HG02973 (cell line): ENCODE results near the gene LRRC49.
"Not testable (repeated sequence)": the region's sequence is repeated elsewhere in the genome, so short reads cannot be mapped to it uniquely, and the experiment has no call there.

Experiments
- ATAC-seq: cut with Tn5 transposase; IDR thresholded peaks from one replicate; pipeline ENCODE4 v1.9.1; 2021; ENCODE audit warnings: moderate library complexity; ENCODE audit not compliant: unreplicated experiment

Gene LRRC49

DNA sequence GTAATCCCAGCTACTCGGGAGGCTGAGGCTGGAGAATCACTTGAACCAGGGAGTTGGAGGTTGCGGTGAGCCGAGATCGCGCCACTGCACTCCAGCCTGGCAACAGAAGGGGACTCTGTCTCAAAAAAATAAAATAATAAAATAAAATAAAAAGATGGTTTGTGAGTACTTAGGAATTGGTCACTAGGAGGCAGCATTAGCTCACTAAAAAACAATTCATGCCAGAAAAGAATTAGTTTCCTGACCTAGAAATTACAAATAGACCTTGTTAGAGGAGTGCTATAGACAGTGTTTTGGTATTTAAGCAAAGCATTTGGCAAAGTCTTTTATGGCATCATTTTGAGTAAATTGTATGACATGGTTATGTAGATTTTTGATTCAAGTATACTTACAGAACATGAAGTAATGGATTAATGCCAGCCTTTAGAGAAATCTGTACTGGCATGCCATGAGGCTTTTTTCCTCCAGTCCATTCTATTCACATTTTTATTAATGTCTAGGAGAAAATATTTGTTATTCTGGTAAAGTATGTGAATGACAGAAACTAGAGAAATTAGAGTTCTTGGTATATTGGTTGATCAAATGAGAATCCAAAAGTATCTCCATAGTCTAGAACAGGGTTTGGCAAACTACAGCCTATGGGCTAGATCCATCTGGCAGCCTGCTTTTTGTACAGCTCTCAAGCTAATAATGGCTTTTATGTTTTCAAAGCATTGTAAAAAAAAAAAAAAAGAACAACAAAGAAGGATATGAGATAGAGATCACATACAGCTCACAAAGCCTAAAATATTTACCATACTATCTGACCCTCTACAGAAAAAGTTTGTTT is 81.6 kb downstream of the LRRC49 start:
- ATAC-seq = no peak

DNA sequence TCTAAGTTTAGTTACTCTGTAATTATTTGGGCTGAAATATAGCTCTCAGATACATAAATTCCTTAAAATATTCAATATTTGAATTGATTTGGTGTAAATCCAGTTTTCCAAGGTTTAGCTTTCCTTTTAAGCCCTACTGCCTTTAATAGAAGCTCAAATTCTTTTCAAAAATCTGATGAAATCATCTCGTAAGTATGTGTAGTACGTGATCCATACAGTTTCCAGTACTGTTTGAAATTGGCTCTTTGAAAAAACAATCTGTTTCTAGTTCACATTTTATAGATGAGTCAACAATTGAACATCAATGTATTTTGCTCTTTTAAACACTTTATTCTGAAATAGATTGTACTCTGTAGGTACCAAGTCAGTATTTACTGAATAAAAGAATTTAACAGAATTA is 84.2 kb downstream of the LRRC49 start:
- no peak for ATAC-seq

DNA sequence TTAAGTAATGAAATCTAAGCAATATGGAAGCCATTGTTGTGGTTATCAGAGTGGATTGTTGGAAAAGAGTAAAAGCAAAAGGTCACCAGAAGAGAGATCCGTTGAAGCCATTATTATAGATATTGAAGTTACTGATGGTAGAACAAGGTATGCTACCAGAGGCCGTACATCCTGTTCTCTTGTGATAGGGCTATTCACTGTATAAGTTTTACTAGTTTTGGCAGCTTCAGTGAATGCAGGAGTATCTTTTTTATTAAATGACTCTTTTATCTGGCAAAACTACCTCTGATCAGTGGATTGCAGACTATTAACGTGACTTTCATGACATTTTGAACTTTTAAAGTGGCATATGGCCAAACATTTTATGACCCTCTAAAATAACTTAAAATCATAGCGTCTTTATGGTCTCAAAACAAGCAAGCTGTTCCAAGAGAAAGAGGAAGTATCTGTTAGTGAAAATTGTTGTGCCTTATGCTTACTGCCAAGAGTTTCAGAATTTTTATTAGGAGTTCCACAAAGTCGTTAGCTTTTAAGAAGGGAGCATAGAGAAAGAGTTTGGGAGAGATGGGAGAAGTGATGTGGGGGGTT is 102.9 kb downstream of the LRRC49 start:
- no peak for ATAC-seq

DNA sequence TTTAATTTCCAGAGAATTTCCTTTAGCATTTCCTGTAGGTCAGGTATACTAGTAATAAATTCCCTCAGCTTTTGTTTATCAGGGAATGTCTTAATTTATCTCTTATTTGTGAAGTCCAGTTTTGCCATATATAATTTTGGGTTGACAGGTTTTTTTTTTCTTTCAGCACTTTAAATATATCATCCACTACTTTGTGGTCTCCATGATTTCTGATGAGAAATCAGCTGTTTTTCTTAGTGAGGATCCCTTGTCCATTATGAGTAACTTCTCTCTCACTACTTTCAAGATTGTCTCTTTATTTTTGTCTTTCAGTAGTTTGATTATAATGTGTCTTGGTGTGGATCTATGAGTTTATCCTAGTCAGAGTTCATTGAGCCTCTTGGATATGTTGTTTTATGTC is 105.7 kb downstream of the LRRC49 start:
- ATAC-seq = no peak

DNA sequence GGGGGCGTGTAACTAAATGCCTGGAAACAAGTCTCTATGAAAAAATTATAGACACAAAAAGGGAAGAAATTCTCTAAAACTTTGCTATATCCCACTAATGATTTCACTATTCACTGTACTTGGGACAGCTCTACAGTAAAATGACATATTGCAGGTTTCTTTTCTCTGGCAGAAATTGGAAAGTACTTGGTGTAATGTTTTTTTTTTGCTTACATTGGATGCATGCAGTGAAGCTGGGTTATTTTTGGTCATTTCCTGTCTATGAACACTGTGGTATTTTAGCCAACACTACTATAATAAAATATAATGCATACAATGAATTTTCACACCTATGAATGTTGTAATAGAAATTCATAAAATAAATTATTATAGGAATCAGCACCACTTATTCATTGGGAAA is 109.7 kb downstream of the LRRC49 start:
- ATAC-seq = no peak

DNA sequence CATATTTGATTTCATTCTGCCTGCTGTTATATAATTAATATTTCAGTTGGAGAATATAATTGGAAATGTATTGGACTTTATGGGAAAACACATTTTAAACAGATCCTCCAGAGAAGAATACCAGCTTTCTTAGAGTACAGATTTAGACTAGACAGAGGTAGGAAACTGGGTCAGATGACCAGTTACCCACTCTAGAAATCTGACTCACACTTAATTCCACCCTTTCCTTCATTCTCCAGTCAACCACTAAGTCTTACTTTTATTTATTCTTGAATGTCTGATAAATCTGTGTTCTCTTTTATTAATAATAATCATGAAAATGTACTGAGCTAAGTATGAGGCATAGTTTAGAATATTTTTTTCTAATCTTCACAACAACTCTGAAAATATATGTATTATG is 110.7 kb downstream of the LRRC49 start:
- ATAC-seq = no peak

DNA sequence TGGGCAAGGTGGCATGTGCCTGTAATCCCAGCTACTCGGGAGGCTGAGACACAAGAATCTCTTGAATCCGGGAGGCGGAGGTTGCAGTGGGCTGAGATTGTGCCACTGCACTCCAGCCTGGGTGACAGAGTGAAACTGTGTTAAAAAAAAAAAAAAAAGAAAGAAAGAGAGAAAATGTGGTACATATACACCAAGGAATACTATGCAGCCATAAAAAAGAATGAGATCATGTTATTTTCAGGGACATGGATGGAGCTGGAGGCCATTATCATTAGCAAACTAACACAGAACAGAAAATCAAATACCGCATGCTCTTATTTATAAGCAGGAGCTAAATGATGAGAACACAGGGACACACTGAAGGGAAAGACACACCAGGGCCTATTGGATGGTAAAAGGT is 111.9 kb downstream of the LRRC49 start:
- ATAC-seq = not testable (repeated sequence)

DNA sequence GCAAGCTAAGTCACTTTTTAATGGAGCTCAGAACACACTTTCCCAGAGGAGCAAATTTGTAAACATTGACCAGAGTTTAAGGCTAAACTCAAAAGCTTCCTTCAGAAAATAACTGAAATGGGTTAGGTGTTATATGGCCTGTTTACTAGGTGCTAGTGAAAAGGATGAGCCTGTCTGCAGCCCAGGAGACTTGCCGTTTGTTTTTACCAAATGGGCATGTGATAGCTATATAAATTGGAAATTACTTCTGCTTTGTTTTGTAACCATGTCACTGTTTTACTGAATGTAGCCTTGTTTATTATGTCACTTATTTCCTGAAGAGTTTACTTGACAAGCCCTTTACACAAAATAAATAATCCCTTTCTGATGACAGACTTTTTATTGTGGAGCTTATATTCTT is 113.3 kb downstream of the LRRC49 start:
- no peak for ATAC-seq

DNA sequence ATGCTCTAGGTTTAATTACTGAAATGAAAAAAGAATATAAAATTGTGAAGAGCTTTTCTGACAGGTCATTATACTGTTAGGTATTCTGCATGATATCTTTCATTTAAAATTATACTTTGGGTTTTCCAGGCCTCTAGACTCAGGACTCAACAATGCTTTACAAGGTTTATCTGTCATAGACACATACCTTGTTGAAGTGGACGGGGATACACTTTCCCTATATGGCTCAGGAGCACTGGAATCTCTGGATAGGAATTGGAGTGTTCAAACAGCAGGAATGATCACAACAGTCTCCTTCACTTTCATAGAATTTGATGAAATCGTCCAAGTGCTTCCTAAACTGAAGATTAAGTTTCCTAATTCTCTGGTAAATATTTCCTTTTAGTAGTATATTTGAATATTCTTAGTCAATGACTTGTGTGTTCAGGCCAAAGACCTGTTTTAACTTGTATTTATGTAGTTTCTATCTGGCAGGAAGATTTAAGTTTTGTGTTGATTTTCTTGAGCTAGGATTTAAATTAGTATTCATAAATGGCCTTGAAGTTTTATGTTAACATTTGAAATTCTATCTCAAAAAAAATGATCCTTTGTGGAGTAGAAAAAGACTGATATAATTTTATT is 115.7 kb downstream of the LRRC49 start:
- ATAC-seq = no peak

DNA sequence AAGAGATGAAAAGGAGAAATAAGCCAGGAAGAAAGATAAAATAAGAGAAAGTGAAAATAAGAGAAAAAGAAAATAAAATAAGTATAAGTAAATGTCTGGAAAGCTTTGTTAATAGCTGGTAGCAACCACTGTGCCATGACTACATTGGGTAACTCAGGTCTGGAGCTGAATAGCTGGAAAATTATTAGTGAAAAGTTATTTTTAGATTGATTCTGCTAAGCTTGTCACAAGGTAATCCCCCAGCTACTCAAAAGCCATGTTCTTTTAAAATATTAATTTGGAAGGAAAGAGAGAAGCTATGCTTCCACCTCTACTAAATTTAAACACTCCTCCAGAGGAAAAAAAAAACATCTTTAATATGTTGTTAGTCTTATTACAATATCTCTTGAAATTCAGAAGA is 117.8 kb downstream of the LRRC49 start:
- ATAC-seq = no peak

DNA sequence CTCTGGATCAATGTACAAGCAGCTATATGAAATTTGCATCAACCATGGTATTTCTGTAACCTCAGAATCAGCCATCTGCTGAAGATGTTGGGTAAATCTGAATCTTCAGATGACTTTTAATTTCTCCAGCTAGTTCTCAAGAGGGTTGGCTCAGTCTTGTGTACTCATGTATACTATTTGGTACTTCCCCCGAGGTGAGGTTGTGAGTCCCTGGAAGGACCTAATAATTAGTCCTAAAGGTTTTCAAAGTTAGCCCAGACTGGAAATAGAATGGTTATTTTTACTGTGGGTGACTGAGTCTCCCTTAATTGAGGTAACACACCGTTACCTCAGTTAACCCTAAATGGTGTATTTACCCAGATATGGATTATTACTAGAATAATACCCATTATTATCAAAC is 118.4 kb downstream of the LRRC49 start:
- no peak for ATAC-seq

DNA sequence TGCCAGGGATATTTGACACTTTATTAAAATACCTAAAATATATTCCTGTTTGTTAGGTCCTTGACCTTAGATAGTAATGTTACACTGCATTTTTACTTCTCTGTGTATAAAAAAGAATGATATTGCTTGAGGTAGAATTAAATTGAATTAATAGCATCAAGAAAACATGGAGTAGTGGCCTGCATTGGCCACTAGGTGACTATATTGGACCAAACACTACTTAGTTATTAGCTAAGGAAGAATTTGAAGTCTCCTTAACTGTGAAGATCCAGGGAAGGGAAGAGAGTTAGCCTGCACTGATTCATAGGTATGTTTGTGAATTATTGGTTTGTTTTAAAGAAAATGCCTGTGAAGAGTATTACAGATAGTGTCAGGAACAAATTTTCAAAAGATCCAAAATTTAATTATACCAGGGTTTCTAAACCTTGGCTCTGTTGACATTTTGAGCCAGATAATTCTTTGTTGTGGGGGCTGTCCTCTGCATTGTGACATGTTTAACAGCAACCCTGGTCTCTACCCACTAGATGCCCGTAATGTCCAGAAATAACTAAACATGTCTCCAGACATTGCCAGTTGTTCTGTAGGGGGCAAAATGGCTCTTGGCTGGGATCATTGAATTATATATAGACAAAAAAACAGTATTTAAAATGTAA is 119.0 kb downstream of the LRRC49 start:
- ATAC-seq = no peak

DNA sequence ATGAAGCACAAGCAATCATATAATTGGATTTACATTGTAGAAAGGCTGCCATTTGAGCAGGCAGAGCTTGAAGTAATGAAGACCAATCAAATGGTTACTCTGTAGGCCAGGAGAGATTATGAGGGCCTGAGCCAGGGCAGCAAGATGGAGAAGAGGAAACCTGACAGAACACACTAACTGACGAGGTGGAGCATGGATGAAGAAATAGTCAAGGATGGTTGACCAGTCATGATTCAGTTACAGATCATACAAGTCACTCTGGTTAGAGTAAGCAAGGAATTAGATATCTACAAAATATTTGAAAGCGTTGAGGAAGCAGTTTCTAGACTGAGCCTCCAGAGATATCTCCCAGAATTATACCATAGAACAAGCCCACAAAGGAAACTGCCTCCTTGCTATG is 120.8 kb downstream of the LRRC49 start:
- ATAC-seq = no peak

DNA sequence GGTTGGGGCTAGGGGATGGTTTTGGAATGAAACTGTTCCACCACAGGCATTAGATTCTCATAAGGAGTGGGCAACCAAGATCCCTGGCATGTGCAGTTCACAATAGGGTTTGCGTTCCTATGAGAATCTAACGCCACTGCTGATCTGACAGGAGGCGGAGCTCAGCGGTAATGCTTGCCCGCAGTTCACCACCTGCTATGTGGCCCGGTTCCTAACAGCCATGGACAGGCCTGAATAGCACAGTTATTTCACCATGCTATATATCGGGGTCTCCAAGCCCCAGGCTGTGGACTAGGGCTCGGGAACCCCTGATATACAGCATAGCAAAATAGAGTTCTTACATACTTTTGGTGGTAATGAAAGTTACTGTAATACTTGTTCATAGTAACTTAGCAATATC is 122.7 kb downstream of the LRRC49 start:
- no peak for ATAC-seq

DNA sequence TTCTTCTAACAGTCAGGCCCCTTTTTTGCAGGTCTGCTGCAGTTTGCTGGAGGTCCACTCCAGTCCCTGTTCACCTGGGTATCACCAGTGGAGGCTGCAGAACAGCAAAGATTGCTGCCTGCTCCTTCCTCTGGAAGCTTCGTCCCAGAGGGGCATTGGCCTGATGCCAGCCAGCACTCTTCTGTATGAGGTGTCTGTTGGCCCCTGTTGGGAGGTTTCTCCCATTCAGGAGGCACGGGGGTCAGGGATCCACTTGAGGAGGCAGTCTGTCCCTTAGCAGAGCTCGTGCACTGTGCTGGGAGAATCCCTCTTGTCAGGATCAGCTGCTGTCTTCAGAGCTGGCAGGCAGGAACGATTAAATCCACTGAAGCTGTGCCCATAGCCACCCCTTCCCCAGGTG is 138.6 kb downstream of the LRRC49 start:
- ATAC-seq = not testable (repeated sequence)

DNA sequence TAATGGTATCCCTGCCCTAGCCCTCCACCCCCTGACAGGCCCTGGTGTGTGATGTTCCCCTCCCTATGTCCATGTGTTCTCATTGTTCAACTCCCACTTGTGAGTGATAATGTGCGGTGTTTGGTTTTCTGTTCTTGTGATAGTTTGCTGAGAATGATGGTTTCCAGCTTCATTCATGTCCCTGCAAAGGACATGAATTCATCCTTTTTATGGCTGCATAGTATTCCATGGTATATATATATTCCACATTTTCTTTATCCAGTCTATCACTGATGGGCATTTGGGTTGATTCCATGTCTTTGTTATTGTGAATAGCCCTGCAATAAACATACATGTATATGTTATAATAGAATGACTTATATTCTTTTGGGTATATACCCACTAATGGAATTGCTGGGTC is 142.9 kb downstream of the LRRC49 start:
- ATAC-seq = not testable (repeated sequence)

DNA sequence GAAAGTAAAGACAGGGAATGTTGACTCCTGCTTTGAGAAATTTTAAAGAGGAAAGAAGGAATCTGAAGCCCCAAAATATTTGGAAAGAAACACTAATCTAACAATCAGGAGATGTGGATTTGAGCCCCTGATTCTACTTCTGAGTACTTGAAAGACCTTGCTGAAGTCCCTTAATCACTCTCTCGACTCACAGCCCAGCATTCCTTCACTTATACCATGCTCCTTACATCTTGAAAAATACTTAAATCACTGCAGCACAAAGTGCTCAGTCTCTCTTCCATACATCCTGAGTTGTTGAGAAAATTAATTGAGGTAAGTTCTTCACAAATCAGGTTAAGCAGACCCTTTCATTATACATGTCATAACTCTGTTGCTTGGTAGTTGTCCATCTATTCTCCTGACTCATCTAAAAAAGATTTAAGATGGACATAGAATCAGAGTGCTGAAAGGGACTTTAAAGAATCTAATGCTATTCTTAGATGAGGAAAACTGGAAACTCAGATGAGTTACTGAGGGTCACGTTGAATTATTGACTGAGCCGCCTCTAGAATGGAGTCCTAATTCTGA is 149.8 kb downstream of the LRRC49 start:
- no peak for ATAC-seq

DNA sequence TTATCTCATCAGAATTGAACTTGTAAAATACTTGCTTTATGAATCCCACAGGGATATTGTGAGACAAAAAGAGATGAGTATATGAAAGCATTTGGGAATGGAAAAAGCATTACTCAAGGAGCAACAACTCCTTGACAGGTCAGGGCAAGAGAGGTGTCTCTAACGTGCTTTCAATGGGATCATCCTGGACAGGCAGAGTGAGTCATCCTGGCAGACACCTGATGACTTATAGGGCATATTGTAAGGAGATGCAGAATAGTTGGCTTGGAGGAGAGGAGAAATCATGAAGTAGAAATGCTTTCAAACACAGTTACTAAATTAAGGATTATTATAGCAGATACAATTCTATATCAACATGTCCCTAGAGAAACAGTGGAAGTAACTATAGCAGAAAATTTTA is 150.7 kb downstream of the LRRC49 start:
- ATAC-seq = no peak

DNA sequence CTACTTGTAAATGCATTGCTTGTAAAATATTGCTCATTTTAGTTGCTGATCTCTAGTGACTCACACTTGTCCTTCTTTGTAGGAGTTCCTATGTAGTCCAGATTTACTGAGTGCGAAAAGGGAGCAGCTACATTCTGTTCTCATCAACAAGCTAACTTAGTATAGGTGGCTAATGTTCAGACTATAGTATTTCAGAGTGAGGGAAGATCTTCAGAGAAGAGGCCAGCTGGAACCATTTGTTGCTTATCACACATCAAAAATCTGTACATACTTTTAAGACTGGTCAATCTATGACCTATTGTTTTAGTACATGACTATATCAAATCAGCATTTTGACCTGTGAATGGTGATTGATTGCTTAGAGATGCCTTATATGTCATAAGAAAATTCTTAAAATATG is 151.4 kb downstream of the LRRC49 start:
- no peak for ATAC-seq

DNA sequence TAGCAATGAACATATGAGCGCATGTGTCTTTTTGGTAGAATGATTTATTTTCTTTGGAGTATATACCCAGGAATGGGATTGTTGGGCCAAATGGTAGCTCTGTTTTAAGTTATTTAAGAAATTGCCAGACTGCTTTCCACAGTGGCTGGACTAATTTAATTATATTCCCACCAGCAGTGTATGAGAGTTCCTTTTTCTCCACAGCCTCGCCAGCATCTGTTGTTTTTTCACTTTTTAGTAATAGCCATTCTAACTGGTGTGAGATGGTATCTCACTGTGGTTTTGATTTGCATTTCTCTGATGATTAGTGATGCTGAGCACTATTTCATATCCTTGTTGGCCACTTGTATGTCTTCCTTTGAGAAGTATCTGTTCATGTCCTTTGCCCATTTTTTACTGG is 153.5 kb downstream of the LRRC49 start:
- not testable (repeated sequence) for ATAC-seq

DNA sequence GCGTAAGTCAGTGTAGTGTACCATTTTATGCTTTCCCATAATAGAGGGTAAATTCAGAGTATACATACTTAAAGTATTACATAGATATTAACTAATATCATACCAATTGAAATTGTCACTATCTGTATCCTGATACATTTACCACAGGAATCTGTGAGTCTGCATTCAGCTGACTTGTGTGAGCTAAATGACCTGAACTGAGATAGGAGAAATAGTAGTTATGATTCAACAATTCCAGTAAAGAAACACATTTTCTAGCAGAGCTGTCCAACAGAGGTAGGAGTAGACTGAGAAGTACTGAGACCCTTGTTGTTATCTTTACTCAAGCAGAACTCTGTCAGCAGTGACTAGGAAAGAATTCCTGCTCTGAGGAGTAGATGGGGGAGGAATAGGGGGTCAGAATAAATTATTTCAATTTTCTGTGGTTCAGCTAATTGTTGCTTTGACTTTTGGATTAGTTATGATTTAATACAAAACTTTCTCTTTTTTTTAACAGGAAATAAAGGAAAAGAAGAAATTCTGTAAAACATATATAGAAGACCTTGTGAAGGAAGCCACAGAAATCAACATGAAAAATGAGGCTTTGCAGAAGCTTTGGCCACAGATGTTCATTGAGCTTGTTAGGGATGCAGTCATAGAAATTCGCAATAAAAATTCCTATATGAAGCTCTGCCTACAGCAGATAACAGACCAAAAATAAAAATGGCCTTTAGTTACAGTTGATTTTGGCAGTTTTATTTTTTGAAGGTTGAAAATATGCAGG is 156.5 kb downstream of the LRRC49 start:
- no peak for ATAC-seq
